ENCODE measurements around the gene SCN9A.

- no peak for TF ChIP-seq CTCF (IDR thresholded peaks at IDR 0.05; ENCODE audit: low read depth, low read length, poor library complexity, severe bottlenecking)
- TF ChIP-seq EZH2phosphoT487 (IDR thresholded peaks at IDR 0.05; ENCODE audit: borderline replicate concordance, low read length): no peak
Observed at GRCh38 chr2:166304656-166305055, 71.1 kb downstream of the SCN9A start.
